GM06990 (cell line): Measurements from ENCODE around the gene BIRC6.

Experiments used
- DNase-seq: peaks from one replicate; pipeline ENCODE4 v3.0.0-alpha.2; 2011; ENCODE audit not compliant: insufficient read length; ENCODE audit errors: extremely low read depth
- H3K27me3 ChIP-seq: replicated peaks from 2 replicates; pipeline ENCODE4 v1.6.0; 2011; ENCODE audit warnings: low read length; ENCODE audit not compliant: control insufficient read depth, insufficient read depth
- H3K36me3 ChIP-seq: 2 replicates; pipeline ENCODE4 v1.5.1; 2011; ENCODE audit warnings: low read length; ENCODE audit not compliant: control insufficient read depth, insufficient read depth
- H3K4me3 ChIP-seq: replicated peaks from 2 replicates; pipeline ENCODE4 v1.5.1; 2011; ENCODE audit warnings: low read depth, mild to moderate bottlenecking, control low read depth, low read length
- CTCF ChIP-seq: IDR thresholded peaks from 2 replicates; pipeline ENCODE4 v1.5.1; 2011; ENCODE audit warnings: low read length, control low read depth, mild to moderate bottlenecking, inconsistent platforms; ENCODE audit not compliant: insufficient read depth, poor library complexity, severe bottlenecking

BIRC6 gene

DNA sequence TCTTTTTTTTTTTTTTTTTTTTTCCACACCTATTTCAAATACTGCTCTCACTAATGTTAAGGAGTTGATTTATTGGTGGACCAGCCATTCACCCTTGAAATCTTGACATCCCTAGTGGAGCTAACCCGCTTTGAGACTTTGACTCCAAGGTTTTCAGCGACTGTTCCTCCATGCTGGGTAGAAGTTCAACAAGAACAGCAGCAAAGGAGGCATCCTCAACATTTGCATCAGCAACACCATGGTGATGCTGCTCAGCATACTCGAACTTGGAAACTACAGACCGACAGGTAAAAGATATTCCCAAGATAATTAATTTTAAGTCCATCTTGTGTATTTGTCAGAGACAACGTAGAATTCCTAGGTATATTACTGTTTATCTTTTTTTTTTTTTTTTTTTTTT is 74.0 kb downstream of the BIRC6 start:
- Histone ChIP-seq H3K36me3 (peaks cover 5% of the 10 kb centered on the region), H3K4me3 (no peak overlapping the region), H3K27me3 (no peaks in the 10 kb centered on the region)
- no peak for DNase-seq
- no peak for TF ChIP-seq CTCF

- Histone ChIP-seq H3K36me3 (peaks cover 6% of the 10 kb centered on the region), H3K27me3 (no peaks in the 10 kb centered on the region), H3K4me3 (no peak overlapping the region)
- no peak for TF ChIP-seq CTCF
- no peak for DNase-seq
Observed at GRCh38 chr2:32436150-32436549, 79.3 kb downstream of the BIRC6 start.

- DNase-seq, result no peak
- no peaks in the 10 kb centered on the region for H3K27me3 ChIP-seq
- TF ChIP-seq CTCF, result no peak
- peaks cover 3% of the 10 kb centered on the region for H3K36me3 ChIP-seq
- H3K4me3 ChIP-seq, result no peak overlapping the region
Observed at GRCh38 chr2:32442020-32442467, 85.2 kb downstream of the BIRC6 start.

- Histone ChIP-seq H3K4me3 (no peak overlapping the region), H3K27me3 (no peaks in the 10 kb centered on the region), H3K36me3 (peaks cover 3% of the 10 kb centered on the region)
- no peak for DNase-seq
- TF ChIP-seq CTCF, result no peak
Observed at GRCh38 chr2:32446369-32446768, 89.5 kb downstream of the BIRC6 start.

DNA sequence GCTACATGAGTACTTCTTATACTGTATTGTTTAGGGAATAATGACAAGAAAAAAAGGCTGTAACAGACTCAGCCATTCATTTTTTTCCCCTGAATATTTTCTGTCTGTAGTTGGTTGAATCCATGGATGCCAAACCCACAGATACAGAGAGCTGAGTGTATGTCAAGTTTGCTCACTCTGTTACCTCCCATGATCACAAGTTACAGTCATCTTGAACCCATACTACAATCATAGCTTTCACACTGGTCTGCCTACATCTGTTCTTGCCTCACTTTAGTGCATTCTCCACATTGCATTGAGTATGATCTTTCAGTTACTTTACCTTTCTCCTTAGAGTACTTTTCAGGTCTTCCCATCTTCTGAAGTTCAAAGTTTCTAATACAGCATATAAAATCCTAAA is 94.0 kb downstream of the BIRC6 start:
- no peak for TF ChIP-seq CTCF
- H3K36me3 ChIP-seq, result peaks cover 1% of the 10 kb centered on the region; the same call in 1 of the 2 replicates
- DNase-seq, result no peak
- no peak overlapping the region for H3K4me3 ChIP-seq
- H3K27me3 ChIP-seq, result no peaks in the 10 kb centered on the region
